Right ventricle myocardium inferior (tissue), 1 donor: Measurements from ENCODE around the gene LPIN3. TPM values are rescaled to one million over a fixed set of nuclear protein-coding genes. Genes with fewer than 3 reads are reported as not detected.

Experiments used
- ATAC-seq: fragments of 200-7000 bp; cut with Tn5 transposase; one replicate; pipeline ENCODE4 v1.9.1; 2020; ENCODE audit warnings: mild to moderate bottlenecking, moderate library complexity
- DNase-seq: peaks from one replicate; pipeline ENCODE4 v3.0.0; 2021; ENCODE audit errors: missing footprints
- intact Hi-C: fragments of 100-400 bp; cut with DNase I; formaldehyde crosslinking; loops from one replicate; pipeline ENCODE4 v1.11.0; 2022
- total RNA-seq: library from RNA; stranded (reverse); fragmentation: NEBNext Ultra II Directional; extraction: Animal tissue kit (Norgen Biotek cat#: 25700); gene quantifications from one replicate; pipeline ENCODE4 v1.2.1, GENCODE V29; 2021
- donor health status: DM: no; HTN: yes; CAD: no; lungs with severe emphysema.

The LPIN3 gene
- total RNA-seq, 1 donor from 2014 or later = 18.1 TPM

GRCh38 chr20:41360831-41361756 is 20.5 kb downstream of the LPIN3 start:
- intact Hi-C loops = no loop called here
- ATAC-seq (no peak), DNase-seq (no peak)

GRCh38 chr20:41361757-41362747 is 21.4 kb downstream of the LPIN3 start:
- DNase-seq (no peak), ATAC-seq (peak; percentile 33)
- intact Hi-C loops = no loop called here

- DNase-seq (no peak), ATAC-seq (no peak)
- intact Hi-C loops = no loop called here
Observed at GRCh38 chr20:41362748-41363140, 22.1 kb downstream of the LPIN3 start.

GRCh38 chr20:41363601-41364000 is 23.0 kb downstream of the LPIN3 start:
- DNase-seq (no peak), ATAC-seq (no peak)
- intact Hi-C loops = no loop called here

- intact Hi-C loops = no loop called here
- no peak for ATAC-seq
Observed at GRCh38 chr20:41364236-41364855, 23.7 kb downstream of the LPIN3 start.

GRCh38 chr20:41364967-41365765 is 24.5 kb downstream of the LPIN3 start:
- DNase-seq = no peak
- intact Hi-C loops = no loop called here
- ATAC-seq = no peak

More at GRCh38 chr20:41364236-41364855, 23.7 kb downstream of the LPIN3 start:
- DNase-seq = no peak

GRCh38 chr20:41365777-41366545 is 25.3 kb downstream of the LPIN3 start:
- ATAC-seq (no peak), DNase-seq (no peak)
- intact Hi-C loops = no loop called here

GRCh38 chr20:41366546-41367392 is 26.1 kb downstream of the LPIN3 start, which contains the start of gene EMILIN3:
Gene EMILIN3, minus strand, starts transcription at chr20:41366818. Its CDS starts 184 bp downstream, at chr20:41366634.
- intact Hi-C loops = no loop called here
- ATAC-seq (peak; percentile 67), DNase-seq (no peak)

- no peak for ATAC-seq
- DNase-seq = no peak
- intact Hi-C loops = no loop called here
Observed at GRCh38 chr20:41367393-41367695, 26.7 kb downstream of the LPIN3 start.

- intact Hi-C loops = no loop called here
- ATAC-seq (no peak), DNase-seq (no peak)
Observed at GRCh38 chr20:41367956-41368355, 27.3 kb downstream of the LPIN3 start.

GRCh38 chr20:41369673-41370072 is 29.1 kb downstream of the LPIN3 start:
- intact Hi-C loops = no loop called here
- no peak for DNase-seq
- ATAC-seq = no peak

GRCh38 chr20:41370176-41370575 is 29.6 kb downstream of the LPIN3 start:
- ATAC-seq (no peak), DNase-seq (no peak)
- intact Hi-C loops = no loop called here

GRCh38 chr20:41371371-41371770 is 30.8 kb downstream of the LPIN3 start:
- ATAC-seq (no peak), DNase-seq (no peak)
- intact Hi-C loops = no loop called here

- DNase-seq = no peak
- intact Hi-C loops = no loop called here
- no peak for ATAC-seq
Observed at GRCh38 chr20:41373251-41373783, 32.7 kb downstream of the LPIN3 start.

GRCh38 chr20:41373931-41374920 is 33.6 kb downstream of the LPIN3 start:
- ATAC-seq (no peak), DNase-seq (no peak)
- intact Hi-C loops = no loop called here
